GM12875 (cell line): ENCODE results near the gene DAGLB.

Experiments used
- H3K4me3 ChIP-seq: one replicate; pipeline ENCODE4 v1.5.1; 2011; ENCODE audit warnings: low read depth, low read length, control low read depth
- TF ChIP-seq, protein P1 (sequence below): IDR thresholded peaks from 2 replicates; pipeline ENCODE4 v1.5.1; 2011; ENCODE audit warnings: low read depth, mild to moderate bottlenecking, control low read depth, inconsistent platforms, low read length, moderate library complexity, borderline replicate concordance; ENCODE audit not compliant: insufficient read depth

Gene DAGLB

DNA sequence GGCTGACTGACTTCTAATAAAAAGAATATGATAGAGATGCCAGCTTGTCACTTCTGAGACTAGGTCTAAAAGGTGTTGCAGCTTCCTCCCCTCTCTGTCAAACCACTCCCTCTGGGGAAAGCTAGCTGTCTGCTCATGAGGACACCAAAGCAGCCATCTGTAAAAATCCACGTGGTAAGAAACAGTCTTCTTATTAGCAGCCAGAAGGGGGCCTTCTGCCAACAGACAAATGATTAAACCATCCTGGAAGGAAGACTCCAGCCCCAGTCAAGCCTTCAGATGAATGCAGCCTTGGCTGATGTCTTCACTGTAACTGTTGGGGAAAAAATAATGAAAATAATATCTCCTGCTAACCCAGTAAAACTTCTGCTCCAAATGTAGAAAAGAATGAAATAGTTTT lies 41.9 kb upstream of the DAGLB start:
- TF ChIP-seq, protein P1, sequence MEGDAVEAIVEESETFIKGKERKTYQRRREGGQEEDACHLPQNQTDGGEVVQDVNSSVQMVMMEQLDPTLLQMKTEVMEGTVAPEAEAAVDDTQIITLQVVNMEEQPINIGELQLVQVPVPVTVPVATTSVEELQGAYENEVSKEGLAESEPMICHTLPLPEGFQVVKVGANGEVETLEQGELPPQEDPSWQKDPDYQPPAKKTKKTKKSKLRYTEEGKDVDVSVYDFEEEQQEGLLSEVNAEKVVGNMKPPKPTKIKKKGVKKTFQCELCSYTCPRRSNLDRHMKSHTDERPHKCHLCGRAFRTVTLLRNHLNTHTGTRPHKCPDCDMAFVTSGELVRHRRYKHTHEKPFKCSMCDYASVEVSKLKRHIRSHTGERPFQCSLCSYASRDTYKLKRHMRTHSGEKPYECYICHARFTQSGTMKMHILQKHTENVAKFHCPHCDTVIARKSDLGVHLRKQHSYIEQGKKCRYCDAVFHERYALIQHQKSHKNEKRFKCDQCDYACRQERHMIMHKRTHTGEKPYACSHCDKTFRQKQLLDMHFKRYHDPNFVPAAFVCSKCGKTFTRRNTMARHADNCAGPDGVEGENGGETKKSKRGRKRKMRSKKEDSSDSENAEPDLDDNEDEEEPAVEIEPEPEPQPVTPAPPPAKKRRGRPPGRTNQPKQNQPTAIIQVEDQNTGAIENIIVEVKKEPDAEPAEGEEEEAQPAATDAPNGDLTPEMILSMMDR = no peak
- H3K4me3 ChIP-seq = no peak overlapping the region

DNA sequence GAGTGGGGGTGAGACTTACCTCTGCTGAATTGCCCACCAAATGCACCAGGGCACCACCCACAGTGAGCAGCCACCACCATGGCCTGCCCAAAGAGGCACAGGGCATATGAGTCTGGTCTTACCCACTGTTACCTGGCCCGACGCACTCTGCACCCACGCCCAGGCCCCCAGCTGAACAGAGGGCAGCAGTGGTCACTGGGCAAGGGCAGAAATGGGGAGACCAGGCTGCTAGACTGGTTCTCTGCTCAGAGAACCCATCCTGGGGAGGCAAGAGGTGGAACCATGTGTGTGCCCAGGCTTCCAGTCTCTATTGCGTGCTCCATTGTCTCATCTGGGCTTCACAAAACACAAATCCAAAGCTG lies 39.4 kb upstream of the DAGLB start:
- TF ChIP-seq, protein P1 = no peak
- H3K4me3 ChIP-seq = no peak overlapping the region

DNA sequence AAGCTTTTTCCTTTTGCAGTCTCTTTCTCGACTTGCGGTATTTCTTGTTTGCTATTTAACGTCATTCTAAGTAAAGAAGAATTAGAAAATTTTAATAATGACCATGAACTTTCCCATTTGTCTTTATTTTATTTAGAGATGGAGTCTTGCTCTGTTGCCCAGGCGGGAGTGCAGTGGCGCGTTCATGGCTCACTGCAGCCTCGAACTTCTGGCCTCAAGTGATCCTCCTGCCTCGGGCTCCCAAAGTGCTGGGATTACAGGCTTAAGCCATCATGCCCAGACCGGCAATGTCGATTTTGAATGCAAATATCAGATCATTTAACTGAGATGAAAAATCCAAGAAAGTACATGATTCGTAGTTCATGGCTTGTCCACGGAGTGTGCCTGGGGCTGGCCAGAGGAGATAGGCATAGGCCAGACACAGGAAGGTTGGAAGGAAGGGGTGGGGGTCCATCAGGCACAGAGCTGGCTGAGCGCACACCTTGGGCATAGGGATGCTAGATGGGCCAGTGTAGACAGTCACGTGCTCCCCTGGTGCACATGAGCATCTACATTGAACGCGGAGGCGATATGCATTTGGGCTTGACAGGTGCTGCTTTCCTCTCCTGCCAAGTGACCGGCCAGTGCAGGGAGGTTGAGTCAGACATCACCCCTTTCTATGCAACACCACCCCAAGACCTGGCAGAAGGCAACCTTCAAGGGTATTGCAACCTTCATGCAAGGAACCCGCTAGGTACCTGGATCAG lies 38.9 kb upstream of the DAGLB start:
- H3K4me3 ChIP-seq = no peak overlapping the region
- TF ChIP-seq, protein P1 = no peak

DNA sequence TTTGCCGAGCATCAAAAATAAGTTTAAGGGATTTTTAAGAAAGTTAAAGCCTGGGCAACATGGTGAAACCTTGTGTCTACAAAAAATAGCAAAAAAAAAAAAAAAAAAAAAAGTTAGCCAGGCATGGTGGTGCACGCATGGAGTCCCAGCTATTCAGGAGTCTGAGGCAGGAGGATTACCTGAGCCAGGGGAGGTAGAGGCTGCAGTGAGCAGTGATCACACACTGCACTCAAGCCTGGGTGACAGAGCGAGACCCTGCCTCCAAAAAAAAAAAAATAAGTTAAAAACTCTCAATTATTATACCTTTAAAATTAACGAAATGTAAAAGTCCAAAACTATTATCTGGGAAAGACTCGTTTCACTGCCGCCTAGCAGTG lies 35.0 kb upstream of the DAGLB start:
- H3K4me3 ChIP-seq = peak overlapping the region; percentile 89
- TF ChIP-seq, protein P1 = no peak

DNA sequence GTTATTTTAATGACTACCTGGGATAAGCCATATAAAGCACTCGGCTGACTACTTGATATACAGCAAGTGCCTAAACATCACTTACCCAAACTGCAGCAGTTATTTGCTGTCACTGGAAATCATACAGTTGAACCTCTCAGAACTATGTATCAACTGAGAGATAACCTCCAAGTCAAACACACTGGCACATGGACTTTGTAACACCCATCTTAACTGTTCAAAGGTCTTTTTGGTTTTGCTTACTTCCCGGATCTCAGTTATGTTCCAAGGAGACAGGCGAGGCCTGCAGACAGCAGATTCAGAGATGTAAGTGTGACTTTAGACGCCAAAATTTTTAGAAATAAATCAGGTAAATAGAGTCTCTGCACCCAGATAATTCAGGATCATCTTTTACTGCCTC lies 34.6 kb upstream of the DAGLB start:
- H3K4me3 ChIP-seq = no peak overlapping the region
- TF ChIP-seq, protein P1 = no peak

DNA sequence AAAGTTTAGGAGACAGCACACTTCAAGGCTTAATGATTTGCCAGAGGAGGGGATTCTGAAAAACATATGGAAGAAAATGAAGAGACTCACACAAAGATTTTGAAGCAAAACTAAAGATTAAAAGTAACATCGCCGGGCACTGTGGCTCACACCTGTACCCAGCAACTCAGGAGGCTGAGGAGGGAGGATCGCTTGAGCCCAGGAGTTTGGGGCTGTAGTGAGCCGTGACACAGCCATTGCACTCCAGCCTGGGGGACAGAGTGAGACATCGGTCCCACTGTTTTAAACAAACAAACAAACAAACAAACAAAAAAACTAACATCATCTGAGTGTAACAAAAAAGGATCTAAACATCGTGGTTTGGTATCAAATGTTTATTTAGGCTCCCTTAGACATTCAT lies 33.7 kb upstream of the DAGLB start:
- TF ChIP-seq, protein P1 = no peak
- no peak overlapping the region for H3K4me3 ChIP-seq

DNA sequence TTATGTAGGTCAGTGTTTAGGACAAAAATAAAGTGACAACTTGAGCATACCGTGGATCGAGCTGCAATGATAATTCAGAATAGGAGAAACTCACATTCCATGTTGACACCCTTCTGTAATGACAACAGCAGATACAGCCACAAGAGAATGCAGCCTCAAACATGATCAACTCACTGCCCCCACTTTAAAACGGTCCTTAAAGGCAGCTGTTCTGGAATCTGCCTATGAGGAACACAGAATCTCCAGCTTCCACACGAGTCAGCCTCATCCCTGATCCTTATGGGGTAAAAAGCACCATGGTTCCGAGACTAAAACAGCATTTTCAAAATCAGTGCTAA lies 32.5 kb upstream of the DAGLB start:
- TF ChIP-seq, protein P1 = no peak
- no peak overlapping the region for H3K4me3 ChIP-seq
